ENCODE data around the gene WASHC3.

GRCh38 chr12:102005256-102005655 is 56.5 kb downstream of the WASHC3 start:
- TF ChIP-seq CTCF (IDR thresholded peaks at IDR 0.05; ENCODE audit: low read depth, low read length, poor library complexity, severe bottlenecking) (no peak), EZH2phosphoT487 (IDR thresholded peaks at IDR 0.05; ENCODE audit: borderline replicate concordance, low read length) (no peak)
